Neural progenitor cell (in vitro differentiated cells): ENCODE measurements around the gene TMEM51.

ENCODE experiments used
- EZH2 ChIP-seq: fragments of 200-600 bp; sonication (generic); IDR thresholded peaks from 2 replicates; pipeline ENCODE4 v1.6.1; 2017; ENCODE audit warnings: antibody characterized with exemption, mild to moderate bottlenecking, moderate library complexity
- EZH2phosphoT487 ChIP-seq: fragments of 200-600 bp; sonication (generic); IDR thresholded peaks from 2 replicates; pipeline ENCODE4 v1.6.1; 2017; ENCODE audit warnings: antibody characterized with exemption
- TF ChIP-seq, protein P1 (sequence below): fragments of 200-600 bp; sonication (generic); IDR thresholded peaks from 2 replicates; pipeline ENCODE4 v1.5.1; 2017; ENCODE audit warnings: antibody characterized with exemption, mild to moderate bottlenecking

GRCh38 chr1:15191267-15191666 is 37.7 kb downstream of the TMEM51 start:
- no peak for TF ChIP-seq EZH2
- TF ChIP-seq, protein P1, sequence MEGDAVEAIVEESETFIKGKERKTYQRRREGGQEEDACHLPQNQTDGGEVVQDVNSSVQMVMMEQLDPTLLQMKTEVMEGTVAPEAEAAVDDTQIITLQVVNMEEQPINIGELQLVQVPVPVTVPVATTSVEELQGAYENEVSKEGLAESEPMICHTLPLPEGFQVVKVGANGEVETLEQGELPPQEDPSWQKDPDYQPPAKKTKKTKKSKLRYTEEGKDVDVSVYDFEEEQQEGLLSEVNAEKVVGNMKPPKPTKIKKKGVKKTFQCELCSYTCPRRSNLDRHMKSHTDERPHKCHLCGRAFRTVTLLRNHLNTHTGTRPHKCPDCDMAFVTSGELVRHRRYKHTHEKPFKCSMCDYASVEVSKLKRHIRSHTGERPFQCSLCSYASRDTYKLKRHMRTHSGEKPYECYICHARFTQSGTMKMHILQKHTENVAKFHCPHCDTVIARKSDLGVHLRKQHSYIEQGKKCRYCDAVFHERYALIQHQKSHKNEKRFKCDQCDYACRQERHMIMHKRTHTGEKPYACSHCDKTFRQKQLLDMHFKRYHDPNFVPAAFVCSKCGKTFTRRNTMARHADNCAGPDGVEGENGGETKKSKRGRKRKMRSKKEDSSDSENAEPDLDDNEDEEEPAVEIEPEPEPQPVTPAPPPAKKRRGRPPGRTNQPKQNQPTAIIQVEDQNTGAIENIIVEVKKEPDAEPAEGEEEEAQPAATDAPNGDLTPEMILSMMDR: no peak
- no peak for TF ChIP-seq EZH2phosphoT487
